ENCODE data around the gene HCN2. TPM values are rescaled to one million over a fixed set of nuclear protein-coding genes. Genes with fewer than 3 reads are reported as not detected.

HCN2 gene
- 0.85 TPM for polyA plus RNA-seq (2013, experiment 1 of 2)
- 1.7 TPM for polyA plus RNA-seq (2013, experiment 2 of 2)

GRCh38 chr19:589693-590395 is at the start of gene HCN2:
Gene HCN2, plus strand, starts transcription at chr19:589881. Its CDS starts 65 bp downstream, at chr19:589946.
- peak within 1 kb of the TSS; percentile 42 for H3K4me3 ChIP-seq (ENCODE audit: low read length)

GRCh38 chr19:540867-541637 is 48.6 kb upstream of the HCN2 start:
- Histone ChIP-seq H3K27me3 (ENCODE audit: insufficient read depth, low read length) (no peaks in the 10 kb centered on the region), H3K9me3 (ENCODE audit: insufficient read depth, low read depth, low read length) (no peaks in the 10 kb centered on the region), H3K4me3 (ENCODE audit: low read length) (no peak overlapping the region), H3K27ac (ENCODE audit: low read depth, low read length) (no peak overlapping the region), H3K4me1 (ENCODE audit: insufficient read depth, low read length) (no peaks in the 10 kb centered on the region), H3K9ac (ENCODE audit: low read depth, low read length) (no peak overlapping the region), H3K36me3 (ENCODE audit: insufficient read depth, low read length) (peaks cover 53% of the 10 kb centered on the region)
- 94% methylated on average over 51 of the region's 51 CpGs for WGBS

More at GRCh38 chr19:589693-590395, at the start of gene HCN2:
- Histone ChIP-seq H3K36me3 (ENCODE audit: insufficient read depth, low read length) (no peaks in the 10 kb centered on the region), H3K9me3 (ENCODE audit: insufficient read depth, low read depth, low read length) (no peaks in the 10 kb centered on the region), H3K9ac (ENCODE audit: low read depth, low read length) (no peak within 1 kb of the TSS), H3K27ac (ENCODE audit: low read depth, low read length) (no peak within 1 kb of the TSS), H3K4me1 (ENCODE audit: insufficient read depth, low read length) (no peaks in the 10 kb centered on the region), H3K27me3 (ENCODE audit: insufficient read depth, low read length) (peaks cover 56% of the 10 kb centered on the region)
- WGBS: under 1% methylated on average over 94 of the region's 132 CpGs

DNA sequence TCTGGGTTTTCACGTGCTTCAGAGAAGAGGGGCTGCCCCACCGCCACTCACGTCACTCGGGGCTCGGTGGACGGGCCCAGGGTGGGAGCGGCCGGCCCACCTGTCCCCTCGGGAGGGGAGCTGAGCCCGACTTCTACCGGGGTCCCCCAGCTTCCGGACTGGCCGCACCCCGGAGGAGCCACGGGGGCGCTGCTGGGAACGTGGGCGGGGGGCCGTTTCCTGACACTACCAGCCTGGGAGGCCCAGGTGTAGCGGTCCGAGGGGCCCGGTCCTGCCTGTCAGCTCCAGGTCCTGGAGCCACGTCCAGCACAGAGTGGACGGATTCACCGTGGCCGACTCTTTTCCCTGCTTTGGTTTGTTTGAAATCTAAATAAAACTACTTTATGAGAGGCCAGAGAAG is 48.0 kb upstream of the HCN2 start:
- Histone ChIP-seq H3K27me3 (ENCODE audit: insufficient read depth, low read length) (no peaks in the 10 kb centered on the region), H3K4me1 (ENCODE audit: insufficient read depth, low read length) (no peaks in the 10 kb centered on the region), H3K9me3 (ENCODE audit: insufficient read depth, low read depth, low read length) (no peaks in the 10 kb centered on the region), H3K27ac (ENCODE audit: low read depth, low read length) (no peak overlapping the region), H3K36me3 (ENCODE audit: insufficient read depth, low read length) (peaks cover 46% of the 10 kb centered on the region), H3K4me3 (ENCODE audit: low read length) (no peak overlapping the region), H3K9ac (ENCODE audit: low read depth, low read length) (no peak overlapping the region)
- 95% methylated on average over 26 of the region's 26 CpGs for WGBS

- Histone ChIP-seq H3K4me1 (ENCODE audit: insufficient read depth, low read length) (no peaks in the 10 kb centered on the region), H3K27ac (ENCODE audit: low read depth, low read length) (no peak overlapping the region), H3K27me3 (ENCODE audit: insufficient read depth, low read length) (no peaks in the 10 kb centered on the region), H3K9me3 (ENCODE audit: insufficient read depth, low read depth, low read length) (no peaks in the 10 kb centered on the region), H3K36me3 (ENCODE audit: insufficient read depth, low read length) (peaks cover 41% of the 10 kb centered on the region), H3K4me3 (ENCODE audit: low read length) (no peak overlapping the region), H3K9ac (ENCODE audit: low read depth, low read length) (no peak overlapping the region)
- WGBS: 93% methylated on average over 34 of the region's 34 CpGs
Observed at GRCh38 chr19:542173-542866, 47.4 kb upstream of the HCN2 start.

DNA sequence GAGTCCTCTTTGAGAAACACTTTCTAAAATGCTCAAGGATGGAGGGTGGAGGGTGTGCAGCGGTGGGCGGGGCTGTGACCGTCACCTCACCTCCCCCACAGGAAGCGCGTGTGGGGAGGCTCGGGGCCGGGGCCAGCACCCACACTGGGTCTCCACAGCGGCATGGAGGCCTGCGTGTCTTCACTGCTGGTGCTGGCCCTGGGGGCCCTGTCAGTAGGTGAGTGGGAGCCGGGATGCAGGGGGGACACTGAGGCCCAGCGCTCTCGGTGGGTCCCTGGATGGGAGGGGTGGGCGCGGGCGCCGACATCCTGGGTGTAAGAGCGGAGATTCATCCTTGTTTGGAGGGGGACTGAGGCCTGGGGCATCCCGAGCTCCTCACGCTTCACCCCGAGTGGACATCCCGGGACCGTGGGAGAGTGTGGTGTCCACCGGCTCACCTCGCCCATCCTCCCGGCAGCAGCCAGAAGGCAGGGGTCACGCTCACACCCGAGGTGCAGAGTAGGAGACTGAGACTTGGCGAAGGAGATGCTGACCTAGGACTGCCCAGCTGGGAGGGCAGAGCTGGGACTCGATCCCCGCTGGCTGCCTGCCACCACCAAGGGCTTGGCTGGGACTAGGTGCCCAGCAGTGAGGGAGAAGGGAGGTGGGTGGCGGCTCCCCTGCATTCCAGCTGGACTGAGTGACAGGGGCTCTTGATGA is 45.6 kb upstream of the HCN2 start, which contains the start of gene GZMM:
Gene GZMM, plus strand, starts transcription at position 144 of the 699 bp plus-strand sequence. Its CDS starts 19 bp downstream, at position 163.
- Histone ChIP-seq H3K27me3 (ENCODE audit: insufficient read depth, low read length) (no peaks in the 10 kb centered on the region), H3K27ac (ENCODE audit: low read depth, low read length) (no peak within 1 kb of the TSS), H3K4me3 (ENCODE audit: low read length) (no peak within 1 kb of the TSS), H3K9ac (ENCODE audit: low read depth, low read length) (no peak within 1 kb of the TSS), H3K9me3 (ENCODE audit: insufficient read depth, low read depth, low read length) (no peaks in the 10 kb centered on the region), H3K4me1 (ENCODE audit: insufficient read depth, low read length) (no peaks in the 10 kb centered on the region), H3K36me3 (ENCODE audit: insufficient read depth, low read length) (peaks cover 26% of the 10 kb centered on the region)
- WGBS: 80% methylated on average over 31 of the region's 31 CpGs

GRCh38 chr19:547117-547516 is 42.6 kb upstream of the HCN2 start:
- Histone ChIP-seq H3K4me3 (ENCODE audit: low read length) (no peak overlapping the region), H3K27ac (ENCODE audit: low read depth, low read length) (no peak overlapping the region), H3K4me1 (ENCODE audit: insufficient read depth, low read length) (no peaks in the 10 kb centered on the region), H3K36me3 (ENCODE audit: insufficient read depth, low read length) (peaks cover 6% of the 10 kb centered on the region), H3K9me3 (ENCODE audit: insufficient read depth, low read depth, low read length) (no peaks in the 10 kb centered on the region), H3K27me3 (ENCODE audit: insufficient read depth, low read length) (no peaks in the 10 kb centered on the region), H3K9ac (ENCODE audit: low read depth, low read length) (no peak overlapping the region)
- WGBS: 91% methylated on average over 15 of the region's 15 CpGs

DNA sequence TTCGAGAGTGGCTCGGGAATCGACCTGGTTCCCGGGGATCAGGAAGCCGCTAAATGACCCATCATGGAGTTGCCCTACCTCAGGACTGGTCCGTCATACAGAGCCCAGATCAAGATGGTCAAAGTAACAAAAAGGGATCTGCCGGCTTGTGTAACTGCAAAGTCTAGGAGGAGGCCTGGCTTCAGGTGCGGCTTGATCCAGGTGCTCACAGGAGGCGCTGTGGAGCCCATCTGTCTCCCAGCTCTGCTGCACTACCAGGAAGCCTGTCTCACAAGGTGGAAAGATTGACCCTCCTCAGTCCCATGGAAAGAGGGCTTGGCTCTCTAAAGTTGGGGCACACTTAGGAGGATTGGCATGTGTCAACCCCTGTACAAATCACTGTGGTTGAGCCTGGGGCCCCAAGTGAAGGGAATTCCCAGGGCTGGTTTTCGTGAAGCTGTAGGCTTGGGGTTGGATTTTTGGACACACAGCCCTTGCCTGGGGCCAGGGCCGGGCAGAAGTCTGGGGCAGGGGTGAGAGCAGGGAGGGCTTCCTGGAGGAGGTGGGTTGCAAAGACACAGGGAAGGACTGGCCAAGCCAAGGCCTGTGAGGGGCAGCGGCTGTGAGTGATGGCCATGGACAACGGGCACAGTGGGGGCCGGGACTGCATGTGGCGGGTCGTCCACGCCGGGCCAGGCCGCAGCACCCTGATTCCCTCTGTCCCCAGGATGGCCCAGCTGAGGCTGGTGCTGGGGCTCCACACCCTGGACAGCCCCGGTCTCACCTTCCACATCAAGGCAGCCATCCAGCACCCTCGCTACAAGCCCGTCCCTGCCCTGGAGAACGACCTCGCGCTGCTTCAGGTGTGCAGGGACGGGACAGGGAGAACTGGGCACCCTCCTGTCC is 41.6 kb upstream of the HCN2 start:
- Histone ChIP-seq H3K27ac (ENCODE audit: low read depth, low read length) (no peak overlapping the region), H3K4me3 (ENCODE audit: low read length) (no peak overlapping the region), H3K36me3 (ENCODE audit: insufficient read depth, low read length) (no peaks in the 10 kb centered on the region), H3K9me3 (ENCODE audit: insufficient read depth, low read depth, low read length) (no peaks in the 10 kb centered on the region), H3K9ac (ENCODE audit: low read depth, low read length) (no peak overlapping the region), H3K27me3 (ENCODE audit: insufficient read depth, low read length) (no peaks in the 10 kb centered on the region), H3K4me1 (ENCODE audit: insufficient read depth, low read length) (no peaks in the 10 kb centered on the region)
- 86% methylated on average over 26 of the region's 26 CpGs for WGBS

DNA sequence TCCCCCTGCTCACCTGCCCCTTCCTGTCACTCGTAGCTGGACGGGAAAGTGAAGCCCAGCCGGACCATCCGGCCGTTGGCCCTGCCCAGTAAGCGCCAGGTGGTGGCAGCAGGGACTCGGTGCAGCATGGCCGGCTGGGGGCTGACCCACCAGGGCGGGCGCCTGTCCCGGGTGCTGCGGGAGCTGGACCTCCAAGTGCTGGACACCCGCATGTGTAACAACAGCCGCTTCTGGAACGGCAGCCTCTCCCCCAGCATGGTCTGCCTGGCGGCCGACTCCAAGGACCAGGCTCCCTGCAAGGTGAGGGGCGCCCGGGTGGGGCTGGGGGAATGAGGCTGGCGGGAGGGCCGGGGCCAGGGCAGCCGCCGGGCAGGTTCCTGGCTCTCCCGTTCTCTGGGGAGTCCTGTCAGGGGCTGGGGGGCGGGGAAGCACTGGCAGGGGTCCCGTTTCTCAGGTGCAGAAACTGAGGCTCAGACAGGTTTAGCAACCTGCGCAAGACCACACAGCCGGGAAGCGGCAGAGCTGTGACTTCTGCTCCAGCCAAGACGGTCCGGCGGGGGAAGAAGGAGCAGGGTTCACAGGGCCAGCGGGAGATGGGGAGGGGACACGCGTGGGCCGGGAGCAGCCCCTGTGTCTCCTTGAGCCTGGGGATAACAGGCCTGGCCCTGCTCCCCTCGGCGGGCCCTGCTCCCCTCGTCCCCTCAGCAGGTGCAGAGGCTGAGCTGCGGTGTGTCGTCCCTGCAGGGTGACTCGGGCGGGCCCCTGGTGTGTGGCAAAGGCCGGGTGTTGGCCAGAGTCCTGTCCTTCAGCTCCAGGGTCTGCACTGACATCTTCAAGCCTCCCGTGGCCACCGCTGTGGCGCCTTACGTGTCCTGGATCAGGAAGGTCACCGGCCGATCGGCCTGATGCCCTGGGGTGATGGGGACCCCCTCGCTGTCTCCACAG is 40.5 kb upstream of the HCN2 start:
- no peak overlapping the region for H3K27ac ChIP-seq (ENCODE audit: low read depth, low read length)
- no peak overlapping the region for H3K4me3 ChIP-seq (ENCODE audit: low read length)
- no peaks in the 10 kb centered on the region for H3K36me3 ChIP-seq (ENCODE audit: insufficient read depth, low read length)
- no peaks in the 10 kb centered on the region for H3K27me3 ChIP-seq (ENCODE audit: insufficient read depth, low read length)
- no peak overlapping the region for H3K9ac ChIP-seq (ENCODE audit: low read depth, low read length)
- no peaks in the 10 kb centered on the region for H3K9me3 ChIP-seq (ENCODE audit: insufficient read depth, low read depth, low read length)
- H3K4me1 ChIP-seq (ENCODE audit: insufficient read depth, low read length): no peaks in the 10 kb centered on the region
- 88% methylated on average over 52 of the region's 52 CpGs for WGBS

- Histone ChIP-seq H3K4me3 (ENCODE audit: low read length) (no peak overlapping the region), H3K9me3 (ENCODE audit: insufficient read depth, low read depth, low read length) (no peaks in the 10 kb centered on the region), H3K27me3 (ENCODE audit: insufficient read depth, low read length) (no peaks in the 10 kb centered on the region), H3K36me3 (ENCODE audit: insufficient read depth, low read length) (no peaks in the 10 kb centered on the region), H3K4me1 (ENCODE audit: insufficient read depth, low read length) (no peaks in the 10 kb centered on the region), H3K9ac (ENCODE audit: low read depth, low read length) (no peak overlapping the region), H3K27ac (ENCODE audit: low read depth, low read length) (no peak overlapping the region)
- WGBS: 94% methylated on average over 20 of the region's 20 CpGs
Observed at GRCh38 chr19:554817-555216, 34.9 kb upstream of the HCN2 start.
